ENCODE results near the gene EPHX1.
"Not testable (repeated sequence)": the region's sequence is repeated elsewhere in the genome, so short reads cannot be mapped to it uniquely, and the experiment has no call there.

GRCh38 chr1:225806736-225807135 is 3.2 kb upstream of the EPHX1 start:
- not testable (repeated sequence) for TF ChIP-seq POLR2A (IDR thresholded peaks at IDR 0.05; ENCODE audit: low read depth); CTCF (IDR thresholded peaks at IDR 0.05); EP300 (IDR thresholded peaks at IDR 0.05)
